IMR-90 (cell line): ENCODE results near the gene SKA2. TPM values are rescaled to one million over a fixed set of nuclear protein-coding genes. Genes with fewer than 3 reads are reported as not detected.

Experiments
- ATAC-seq: fragments of 200-7000 bp; cut with Tn5 transposase; 2 replicates; pipeline ENCODE4 v1.9.1; 2020; ENCODE audit warnings: low read depth, mild to moderate bottlenecking, moderate library complexity
- BruUV-seq: library from RNA; stranded (reverse); fragments of 400-500 nt; replicated peaks from 2 replicates; lab custom pipeline; 2021; lab: Mats Ljungman, UMichigan
- CTCF ChIA-PET: fragments of 300-600 bp; formaldehyde crosslinking; extraction: SDS; loops from one replicate; lab custom pipeline; 2021; ENCODE audit warnings: antibody characterized with exemption; lab: Yijun Ruan, JAX
- POLR2A ChIA-PET: fragments of 300-600 bp; sonication (Branson Sonifier 250); formaldehyde crosslinking; loops from one replicate; lab custom pipeline; 2022; ENCODE audit warnings: antibody characterized with exemption; ENCODE audit not compliant: unreplicated experiment; lab: Charles Lee
- DNase-seq: peaks from one replicate; pipeline ENCODE4 v3.0.0; 2013
- H2AFZ ChIP-seq: replicated peaks from 2 replicates; pipeline ENCODE3; 2013; ENCODE audit warnings: low read length, mild to moderate bottlenecking; ENCODE audit not compliant: poor library complexity
- H2AK5ac ChIP-seq: 2 replicates; pipeline ENCODE4 v1.6.1; 2013; ENCODE audit warnings: low read depth, low read length, inconsistent platforms
- H2AK9ac ChIP-seq: replicated peaks from 2 replicates; pipeline ENCODE3; 2013; ENCODE audit warnings: mild to moderate bottlenecking, low read depth, low read length, moderate library complexity; ENCODE audit not compliant: poor library complexity
- H2BK120ac ChIP-seq: 2 replicates; pipeline ENCODE4 v1.6.1; 2013; ENCODE audit warnings: low read depth, low read length, inconsistent platforms
- H2BK15ac ChIP-seq: 3 replicates; pipeline ENCODE4 v1.6.1; 2013; ENCODE audit warnings: low read depth, low read length, inconsistent platforms
- H2BK20ac ChIP-seq: 2 replicates; pipeline ENCODE4 v1.6.1; 2013; ENCODE audit warnings: low read depth, mild to moderate bottlenecking, inconsistent platforms, low read length, moderate library complexity
- H2BK5ac ChIP-seq: 2 replicates; pipeline ENCODE4 v1.6.1; 2013; ENCODE audit warnings: mild to moderate bottlenecking, low read depth, low read length, inconsistent platforms; ENCODE audit not compliant: poor library complexity, severe bottlenecking
- H3K14ac ChIP-seq: replicated peaks from 2 replicates; pipeline ENCODE4 v1.6.1; 2013; ENCODE audit warnings: low read depth, low read length, inconsistent platforms
- H3K18ac ChIP-seq: 2 replicates; pipeline ENCODE4 v1.6.1; 2013; ENCODE audit warnings: low read depth, low read length, control low read depth
- H3K23ac ChIP-seq: 2 replicates; pipeline ENCODE4 v1.6.1; 2013; ENCODE audit warnings: low read depth, low read length, inconsistent platforms
- H3K27ac ChIP-seq: 2 replicates; pipeline ENCODE4 v1.5.1; 2013; ENCODE audit warnings: mild to moderate bottlenecking, control low read depth, low read length; ENCODE audit not compliant: insufficient read depth
- H3K27me3 ChIP-seq: 2 replicates; pipeline ENCODE4 v1.6.1; 2013; ENCODE audit warnings: low read length; ENCODE audit not compliant: control insufficient read depth, insufficient read depth
- H3K36me3 ChIP-seq: 2 replicates; pipeline ENCODE4 v1.6.1; 2013; ENCODE audit warnings: low read length, mixed read lengths; ENCODE audit not compliant: control insufficient read depth, insufficient read depth
- H3K4ac ChIP-seq: 2 replicates; pipeline ENCODE4 v1.6.1; 2013; ENCODE audit warnings: low read depth, low read length, inconsistent platforms
- H3K4me1 ChIP-seq: 2 replicates; pipeline ENCODE4 v1.6.1; 2013; ENCODE audit warnings: low read length, mixed read lengths; ENCODE audit not compliant: control insufficient read depth, insufficient read depth
- H3K4me2 ChIP-seq: 2 replicates; pipeline ENCODE4 v1.6.1; 2013; ENCODE audit warnings: low read depth, mild to moderate bottlenecking, control low read depth, low read length, moderate library complexity
- H3K4me3 ChIP-seq: 2 replicates; pipeline ENCODE4 v1.5.1; 2013; ENCODE audit warnings: low read depth, mild to moderate bottlenecking, control low read depth, low read length, moderate library complexity; ENCODE audit not compliant: insufficient read depth
- H3K56ac ChIP-seq: 2 replicates; pipeline ENCODE4 v1.6.1; 2013; ENCODE audit warnings: low read length, inconsistent platforms; ENCODE audit not compliant: insufficient read depth; ENCODE audit errors: extremely low read depth
- H3K79me1 ChIP-seq, 2 experiments: 2 replicates each; pipeline ENCODE4 v1.6.1; 2013; ENCODE audit warnings: low read length in 2 of 2, inconsistent platforms in 1 of 2, low read depth in 1 of 2
- H3K9ac ChIP-seq: 2 replicates; pipeline ENCODE4 v1.6.1; 2013; ENCODE audit warnings: low read depth, low read length, control low read depth
- H3K9me1 ChIP-seq: 2 replicates; pipeline ENCODE4 v1.6.1; 2013; ENCODE audit warnings: low read length, inconsistent platforms; ENCODE audit not compliant: insufficient read depth
- H3K9me3 ChIP-seq: 2 replicates; pipeline ENCODE4 v1.6.1; 2013; ENCODE audit warnings: low read length; ENCODE audit not compliant: control insufficient read depth, insufficient read depth
- H4K20me1 ChIP-seq: 2 replicates; pipeline ENCODE4 v1.6.1; 2013; ENCODE audit warnings: low read length, inconsistent platforms; ENCODE audit not compliant: insufficient read depth
- H4K5ac ChIP-seq: 2 replicates; pipeline ENCODE4 v1.6.1; 2013; ENCODE audit warnings: mild to moderate bottlenecking, low read depth, low read length, control low read depth
- H4K8ac ChIP-seq, 2 experiments: 2 replicates each; pipeline ENCODE4 v1.6.1; 2013; ENCODE audit warnings: low read depth in 2 of 2, low read length in 2 of 2, control low read depth in 1 of 2, inconsistent platforms in 1 of 2
- H4K91ac ChIP-seq: 2 replicates; pipeline ENCODE4 v1.6.1; 2013; ENCODE audit warnings: low read depth, low read length, inconsistent platforms; ENCODE audit not compliant: insufficient read depth
- BHLHE40 ChIP-seq: fragments of 150-350 bp; IDR thresholded peaks from 2 replicates; pipeline ENCODE4 v1.6.1; 2016; ENCODE audit warnings: mild to moderate bottlenecking, low read depth, low read length
- CEBPB ChIP-seq: IDR thresholded peaks from 2 replicates; pipeline ENCODE4 v1.6.1; 2012; ENCODE audit warnings: low read depth, low read length, improper control_type of control experiment
- CHD1 ChIP-seq: IDR thresholded peaks from 2 replicates; pipeline ENCODE4 v1.6.1; 2012; ENCODE audit warnings: low read depth, low read length, improper control_type of control experiment
- FOS ChIP-seq: fragments of 150-350 bp; IDR thresholded peaks from 2 replicates; pipeline ENCODE4 v1.6.1; 2016; ENCODE audit warnings: low read depth, low read length
- MAFK ChIP-seq: IDR thresholded peaks from 2 replicates; pipeline ENCODE4 v1.6.1; 2012; ENCODE audit warnings: low read depth, low read length, improper control_type of control experiment
- MAZ ChIP-seq: IDR thresholded peaks from 2 replicates; pipeline ENCODE4 v1.6.1; 2012; ENCODE audit warnings: low read depth, mild to moderate bottlenecking, low read length, improper control_type of control experiment, moderate library complexity, borderline replicate concordance
- NFE2L2 ChIP-seq: fragments of 150-350 bp; IDR thresholded peaks from 2 replicates; pipeline ENCODE4 v1.6.1; 2016; ENCODE audit warnings: low read depth, mild to moderate bottlenecking, low read length
- RCOR1 ChIP-seq: IDR thresholded peaks from 2 replicates; pipeline ENCODE4 v1.6.1; 2012; ENCODE audit warnings: mild to moderate bottlenecking, low read length, improper control_type of control experiment; ENCODE audit not compliant: insufficient replicate concordance
- RFX5 ChIP-seq: IDR thresholded peaks from 2 replicates; pipeline ENCODE4 v1.8.0; 2012; ENCODE audit warnings: low read depth, mild to moderate bottlenecking, low read length, moderate library complexity
- SMC3 ChIP-seq: fragments of 150-350 bp; IDR thresholded peaks from 2 replicates; pipeline ENCODE4 v1.6.1; 2016; ENCODE audit warnings: low read depth, mild to moderate bottlenecking, antibody characterized with exemption, low read length, moderate library complexity
- WGBS, 2 experiments: methylation state at CpG; one replicate each; pipeline versions ENCODE4 v1.1.5 to v1.1.7; 2013; ENCODE audit warnings: missing lambda C conversion rate in 2 of 2; ENCODE audit not compliant: insufficient read length in 1 of 2; ENCODE audit errors: extremely low coverage in 2 of 2; 5-methylcytosine and 5-hydroxymethylcytosine counted together
- dilution Hi-C: fragments of 300-500 bp; cut with HindIII; formaldehyde crosslinking; loops from one replicate; pipeline ENCODE4 v1.14.3; 2018; ENCODE audit warnings: low sequenced_read_pairs; ENCODE audit not compliant: unreplicated experiment
- in situ Hi-C: fragments of 300-500 bp; cut with MboI; formaldehyde crosslinking; loops from 3 replicates; pipeline ENCODE4 v1.14.3; 2019; ENCODE audit warnings: low sequenced_read_pairs, inconsistent platforms, mixed read lengths
- intact Hi-C: fragments of 100-400 bp; cut with micrococcal nuclease; formaldehyde crosslinking; loops from 2 replicates; pipeline ENCODE4 v1.10.0; 2022
- polyA plus RNA-seq, 3 experiments: library from polyadenylated mRNA; depleted of rRNA; stranded (reverse); fragments of >200 nt; gene quantifications; 2 replicates each; pipeline ENCODE4 v1.2.3, GENCODE V29; 2012; ENCODE audit warnings: low replicate concordance in 1 of 3
- total RNA-seq: library from RNA; depleted of rRNA; stranded (reverse); fragments of >200 nt; gene quantifications from 2 replicates; pipeline ENCODE4 v1.2.3, GENCODE V29; 2012
- TF ChIP-seq, protein P1 (sequence below): fragments of 150-350 bp; IDR thresholded peaks from 2 replicates; pipeline ENCODE4 v1.6.1; 2016; ENCODE audit warnings: low read depth, mild to moderate bottlenecking, low read length, moderate library complexity, borderline replicate concordance

The SKA2 gene
- total and polyA plus RNA-seq, 2 of the 4 experiments (the other 2 are of a cell fraction): 30.4 to 38.7 TPM

DNA sequence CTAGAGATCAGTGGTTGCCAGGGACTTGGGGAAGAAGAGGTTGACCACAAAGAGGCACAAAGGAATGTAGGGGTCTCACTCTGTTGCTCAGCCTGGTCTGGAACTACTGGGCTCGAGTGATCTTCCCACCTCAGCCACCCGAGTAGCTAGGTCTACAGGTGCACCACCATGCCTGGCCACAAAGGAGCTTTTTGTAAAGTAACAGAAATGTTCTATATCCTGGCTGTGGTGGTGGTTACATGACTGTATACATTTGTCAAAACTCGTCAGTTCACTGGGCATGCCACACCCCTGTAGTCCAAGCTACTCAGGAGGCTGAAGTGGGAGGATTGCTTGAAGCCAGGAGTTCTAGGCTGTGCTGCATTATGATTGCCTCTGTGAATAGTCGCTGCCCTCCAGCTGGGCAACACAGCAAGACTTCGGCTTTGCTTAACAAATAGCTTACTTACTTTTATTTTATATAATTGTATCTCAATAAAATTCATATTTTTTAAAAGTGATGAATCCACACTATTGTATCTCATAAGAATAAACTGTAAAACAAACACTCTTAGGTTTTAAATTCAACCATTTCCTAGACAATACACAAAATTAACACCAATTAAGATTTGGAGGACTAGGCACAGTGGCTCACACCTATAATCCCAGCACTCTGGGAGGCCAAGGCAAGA is 5.0 kb downstream of the SKA2 start:
- no peak overlapping the region; the same call in 1 of the 2 replicates for H3K4me2 ChIP-seq
- intact Hi-C loops (loop anchor here (10.0 kb wide), 1 partner anchor 515 kb away; no protein-coding TSS in a partner anchor), dilution Hi-C loops (no loop called here)

More for the DNA sequence above, 5.0 kb downstream of the SKA2 start:
- Histone ChIP-seq H3K56ac (no peak overlapping the region), H3K9me1 (peaks cover 9% of the 10 kb centered on the region), H3K9ac (no peak overlapping the region), H3K4me3 (no peak overlapping the region), H4K8ac (peak overlapping the region in 1 of 2 experiments; percentile 25; a peak in 2 of 4 replicates), H2AK9ac (no peak overlapping the region), H2BK20ac (peak overlapping the region; percentile 66), H2BK5ac (peak overlapping the region; percentile 49), H2AFZ (no peak overlapping the region), H4K5ac (peak overlapping the region; percentile 37; the same call in 1 of the 2 replicates), H3K14ac (no peak overlapping the region), H2AK5ac (peak overlapping the region; percentile 43; the same call in 1 of the 2 replicates), H3K4ac (peak overlapping the region; percentile 52), H4K91ac (peak overlapping the region; percentile 12; the same call in 1 of the 2 replicates), H3K4me1 (peaks cover 3% of the 10 kb centered on the region), H3K36me3 (peaks cover 3% of the 10 kb centered on the region; the same call in 1 of the 2 replicates), H3K79me1 (peaks cover 0 to 41% of the 10 kb centered on the region in 2 experiments), H2BK120ac (no peak overlapping the region), H2BK15ac (peak overlapping the region; percentile 49; the same call in 2 of the 3 replicates), H3K18ac (no peak overlapping the region; the same call in 1 of the 2 replicates), H3K9me3 (no peaks in the 10 kb centered on the region), H4K20me1 (peaks cover 17% of the 10 kb centered on the region), H3K23ac (peak overlapping the region; percentile 95), H3K27ac (peak overlapping the region; percentile 27; the same call in 1 of the 2 replicates), H3K27me3 (no peaks in the 10 kb centered on the region)
- 83% methylated on average over 1 of the region's 5 CpGs; no CpG with 5 or more reads in 1 of the 2 experiments for WGBS, 2 experiments
- ATAC-seq (no peak), DNase-seq (no peak)
- in situ Hi-C loops: no loop called here
- POLR2A ChIA-PET: no interaction called here
- BruUV-seq: no TSS peak
- TF ChIP-seq CEBPB (no peak), NFE2L2 (no peak), RCOR1 (no peak), SMC3 (no peak), RFX5 (no peak), BHLHE40 (no peak), MAFK (no peak), FOS (no peak), MAZ (no peak), CHD1 (no peak)
- TF ChIP-seq, protein P1, sequence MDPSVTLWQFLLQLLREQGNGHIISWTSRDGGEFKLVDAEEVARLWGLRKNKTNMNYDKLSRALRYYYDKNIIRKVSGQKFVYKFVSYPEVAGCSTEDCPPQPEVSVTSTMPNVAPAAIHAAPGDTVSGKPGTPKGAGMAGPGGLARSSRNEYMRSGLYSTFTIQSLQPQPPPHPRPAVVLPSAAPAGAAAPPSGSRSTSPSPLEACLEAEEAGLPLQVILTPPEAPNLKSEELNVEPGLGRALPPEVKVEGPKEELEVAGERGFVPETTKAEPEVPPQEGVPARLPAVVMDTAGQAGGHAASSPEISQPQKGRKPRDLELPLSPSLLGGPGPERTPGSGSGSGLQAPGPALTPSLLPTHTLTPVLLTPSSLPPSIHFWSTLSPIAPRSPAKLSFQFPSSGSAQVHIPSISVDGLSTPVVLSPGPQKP: no peak
- CTCF ChIA-PET: interaction anchor here (0.7 kb wide), 1 partner anchor 12 kb away, joined by 4 read pairs; no protein-coding TSS in a partner anchor
